GM12875 (cell line): ENCODE data around the gene POU4F2.

Experiments used
- H3K4me3 ChIP-seq: one replicate; pipeline ENCODE4 v1.5.1; 2011; ENCODE audit warnings: low read depth, low read length, control low read depth
- TF ChIP-seq, protein P1 (sequence below): IDR thresholded peaks from 2 replicates; pipeline ENCODE4 v1.5.1; 2011; ENCODE audit warnings: low read depth, mild to moderate bottlenecking, control low read depth, inconsistent platforms, low read length, moderate library complexity, borderline replicate concordance; ENCODE audit not compliant: insufficient read depth

POU4F2 gene

DNA sequence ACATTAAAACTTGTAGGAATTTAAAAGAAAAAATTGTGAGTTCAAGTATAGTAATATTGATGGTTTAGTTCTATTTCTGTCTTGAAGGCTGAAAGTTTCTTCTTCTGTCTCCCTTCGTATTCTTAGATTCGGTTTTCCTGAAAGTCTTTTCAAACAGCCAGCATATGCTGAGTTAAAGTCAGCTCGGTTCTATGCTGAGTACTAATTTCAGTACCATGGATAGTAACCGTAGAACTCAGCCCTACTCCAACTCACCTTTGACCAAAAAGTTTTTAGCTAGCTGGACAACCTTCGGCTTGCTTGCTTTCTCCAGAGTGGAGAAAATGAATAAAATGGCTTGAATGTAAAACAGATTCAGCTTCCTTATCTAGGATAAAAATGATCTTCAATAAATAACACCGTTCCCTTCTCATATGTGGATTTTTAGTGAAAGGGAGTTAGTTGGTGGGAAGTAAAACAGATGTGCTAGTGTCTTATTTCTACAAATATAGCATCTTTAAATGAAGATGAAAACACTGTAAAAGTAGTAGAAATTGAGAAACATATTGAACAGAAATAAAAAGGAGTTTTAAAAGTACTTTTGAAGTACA lies 5.2 kb downstream of the POU4F2 start:
- TF ChIP-seq, protein P1, sequence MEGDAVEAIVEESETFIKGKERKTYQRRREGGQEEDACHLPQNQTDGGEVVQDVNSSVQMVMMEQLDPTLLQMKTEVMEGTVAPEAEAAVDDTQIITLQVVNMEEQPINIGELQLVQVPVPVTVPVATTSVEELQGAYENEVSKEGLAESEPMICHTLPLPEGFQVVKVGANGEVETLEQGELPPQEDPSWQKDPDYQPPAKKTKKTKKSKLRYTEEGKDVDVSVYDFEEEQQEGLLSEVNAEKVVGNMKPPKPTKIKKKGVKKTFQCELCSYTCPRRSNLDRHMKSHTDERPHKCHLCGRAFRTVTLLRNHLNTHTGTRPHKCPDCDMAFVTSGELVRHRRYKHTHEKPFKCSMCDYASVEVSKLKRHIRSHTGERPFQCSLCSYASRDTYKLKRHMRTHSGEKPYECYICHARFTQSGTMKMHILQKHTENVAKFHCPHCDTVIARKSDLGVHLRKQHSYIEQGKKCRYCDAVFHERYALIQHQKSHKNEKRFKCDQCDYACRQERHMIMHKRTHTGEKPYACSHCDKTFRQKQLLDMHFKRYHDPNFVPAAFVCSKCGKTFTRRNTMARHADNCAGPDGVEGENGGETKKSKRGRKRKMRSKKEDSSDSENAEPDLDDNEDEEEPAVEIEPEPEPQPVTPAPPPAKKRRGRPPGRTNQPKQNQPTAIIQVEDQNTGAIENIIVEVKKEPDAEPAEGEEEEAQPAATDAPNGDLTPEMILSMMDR = no peak
- no peak overlapping the region for H3K4me3 ChIP-seq

DNA sequence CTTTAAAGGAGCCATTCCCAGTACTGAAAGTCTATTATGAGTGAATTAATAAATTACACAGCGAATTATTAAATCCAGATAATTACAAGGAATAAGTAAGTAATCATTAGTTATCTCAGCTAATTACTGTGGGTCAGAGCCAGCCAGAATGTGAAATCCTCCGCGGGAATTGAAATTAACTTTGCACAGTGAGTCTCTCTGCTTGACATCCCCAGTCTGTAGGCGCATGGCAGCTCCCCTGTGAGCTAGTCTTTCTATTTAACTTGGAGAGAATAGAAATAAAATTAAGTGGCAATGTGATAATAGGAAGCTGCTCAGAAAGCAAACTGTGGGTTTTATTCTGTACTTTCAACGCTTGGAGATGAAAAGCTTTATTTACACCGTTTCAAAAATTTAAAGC lies 7.2 kb downstream of the POU4F2 start:
- TF ChIP-seq, protein P1 = no peak
- no peak overlapping the region for H3K4me3 ChIP-seq

DNA sequence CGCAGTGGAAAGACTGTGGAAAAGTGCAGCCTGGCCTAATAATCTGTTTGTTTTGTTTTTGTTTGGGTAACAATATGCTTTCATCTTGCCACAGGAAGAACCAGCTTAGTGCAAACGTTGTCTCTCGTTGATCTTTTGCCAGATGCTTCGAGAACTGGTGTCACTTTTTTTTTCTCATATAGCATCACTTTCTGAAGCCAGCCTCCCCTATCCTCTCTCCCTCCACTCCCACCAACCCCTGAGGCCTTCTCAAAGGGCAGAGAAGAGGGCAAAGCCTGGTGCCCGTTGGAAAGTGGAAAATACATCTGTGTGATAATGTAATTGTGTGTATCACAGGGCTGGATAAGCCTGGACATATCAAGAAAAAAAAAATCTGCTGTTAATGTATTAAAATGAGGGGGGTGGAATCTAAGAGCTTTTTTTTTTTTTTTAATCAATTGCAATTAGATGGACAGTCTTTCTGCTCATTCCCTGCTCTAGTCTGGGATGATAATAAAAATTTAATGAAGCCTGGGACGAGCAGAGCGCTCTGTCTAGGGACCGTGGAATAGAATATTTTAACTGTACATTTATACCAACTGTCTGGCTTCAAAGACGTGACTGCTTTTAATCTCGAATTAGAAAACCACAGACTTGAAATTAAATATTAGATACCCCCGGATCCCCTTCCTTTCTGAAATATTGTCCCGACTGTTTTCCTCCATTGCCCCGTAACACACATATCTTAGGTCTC lies 8.1 kb downstream of the POU4F2 start:
- TF ChIP-seq, protein P1 = no peak
- no peak overlapping the region for H3K4me3 ChIP-seq

DNA sequence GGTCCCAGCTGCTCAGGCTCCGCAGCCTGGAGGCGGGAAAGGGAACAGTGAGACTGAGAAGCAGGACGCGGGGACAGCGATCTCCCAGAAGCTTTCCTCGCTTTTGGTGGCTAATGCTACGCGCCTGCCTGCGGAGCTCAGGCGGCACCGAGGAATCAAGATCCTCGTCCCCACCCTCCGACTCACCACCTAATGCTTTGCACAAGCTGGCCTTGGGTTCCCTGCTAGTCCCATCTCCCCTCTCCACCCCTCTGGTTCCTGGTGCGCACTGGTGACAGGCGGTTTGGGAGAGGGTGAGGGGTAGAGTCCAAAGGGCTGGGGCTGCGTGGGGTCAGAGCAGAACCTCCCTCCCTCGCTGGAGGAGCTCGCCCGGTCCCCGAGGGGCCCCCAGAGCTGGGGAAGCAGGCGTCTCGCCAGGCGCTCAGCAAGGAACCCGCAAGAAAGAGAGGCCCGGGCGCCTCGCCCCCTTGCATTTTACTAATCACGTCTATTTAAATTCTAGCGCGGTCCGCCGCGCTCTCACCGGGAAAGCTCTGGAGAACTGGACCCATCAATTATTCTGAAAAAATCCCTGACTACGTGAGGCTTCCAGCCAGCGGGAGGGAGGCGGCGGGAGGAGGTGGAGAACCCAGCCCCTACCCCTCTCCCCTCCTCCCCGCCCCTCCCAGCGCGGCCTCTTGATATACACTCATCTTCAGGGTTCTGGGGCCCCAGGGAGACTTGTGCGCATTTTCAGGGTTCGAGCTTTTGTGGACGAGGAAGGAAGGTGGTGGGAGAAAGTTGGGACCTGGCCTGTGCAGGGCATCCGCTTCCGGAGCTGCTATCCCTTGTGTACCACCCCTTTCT lies 9.1 kb downstream of the POU4F2 start:
- H3K4me3 ChIP-seq = no peak overlapping the region
- TF ChIP-seq, protein P1 = no peak

GRCh38 chr4:146648461-146648783 lies 9.7 kb downstream of the POU4F2 start:
- H3K4me3 ChIP-seq = no peak overlapping the region

DNA sequence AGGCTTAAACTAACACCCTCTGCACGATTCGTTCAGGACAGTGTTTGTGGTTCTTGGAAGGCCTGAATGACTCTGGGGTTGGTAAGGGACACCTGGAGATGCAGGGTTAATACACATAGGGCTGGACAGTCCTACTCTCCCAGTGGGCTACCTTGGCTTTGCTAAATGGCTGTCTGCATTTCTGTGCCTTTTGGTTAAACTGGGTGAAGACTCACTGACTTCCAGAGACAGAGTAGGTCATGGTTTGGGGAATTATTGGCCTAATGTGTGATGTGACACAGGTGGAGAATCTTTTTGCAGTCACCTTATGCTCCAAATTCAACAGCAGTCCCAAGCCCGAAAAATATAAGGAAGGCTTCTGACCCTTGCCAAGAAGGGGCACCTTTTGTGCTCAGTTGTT lies 10.5 kb downstream of the POU4F2 start:
- H3K4me3 ChIP-seq = no peak overlapping the region
- TF ChIP-seq, protein P1 = no peak

More at GRCh38 chr4:146648461-146648783, 9.7 kb downstream of the POU4F2 start:
- TF ChIP-seq, protein P1 = no peak
